ENCODE measurements around the gene DENND11.

- TF ChIP-seq CTCF (IDR thresholded peaks at IDR 0.05; ENCODE audit: extremely low read depth in 1 of 2, insufficient read depth in 1 of 2, low read depth in 1 of 2, low read length in 2 of 2) (no peak), POLR2AphosphoS5 (IDR thresholded peaks at IDR 0.05; ENCODE audit: insufficient read depth, low read depth, low read length) (no peak), POLR2A (IDR thresholded peaks at IDR 0.05; ENCODE audit: low read depth, low read length) (no peak)
Measured at GRCh38 chr7:141685285-141686023, 16.5 kb downstream of the DENND11 start.
